ENCODE data around the gene PRKCQ.
"Not testable (repeated sequence)": the region's sequence is repeated elsewhere in the genome, so short reads cannot be mapped to it uniquely, and the experiment has no call there.

DNA sequence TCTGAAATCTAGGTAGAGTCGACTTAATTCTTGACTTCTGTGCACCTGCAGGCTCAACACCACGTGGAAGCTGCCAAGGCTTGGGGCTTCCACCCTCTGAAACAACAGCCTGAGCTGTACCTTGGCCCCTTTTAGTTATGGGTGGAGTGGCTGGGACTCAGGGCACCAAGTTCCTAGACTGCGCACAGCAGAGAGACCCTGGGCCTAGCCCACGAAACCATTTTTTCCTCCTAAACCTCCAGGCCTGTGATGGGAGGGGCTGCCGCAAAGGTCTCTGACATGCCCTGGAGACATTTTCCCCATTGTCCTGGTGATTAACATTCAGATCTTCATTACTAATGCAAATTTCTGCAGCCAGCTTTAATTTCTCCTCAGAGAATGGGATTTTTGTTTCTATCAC lies 199.6 kb downstream of the PRKCQ start:
- not testable (repeated sequence) for TF ChIP-seq POLR2A (IDR thresholded peaks at IDR 0.05; ENCODE audit: low read length); GATA1 (IDR thresholded peaks at IDR 0.05; ENCODE audit: low read depth, low read length)

Data from erythroblast (primary cell).